ENCODE results near the gene SLC34A2. TPM values are rescaled to one million over a fixed set of nuclear protein-coding genes. Genes with fewer than 3 reads are reported as not detected.

The SLC34A2 gene
- total and polyA plus RNA-seq, 2 of the 8 experiments (the other 6 are each of a cell fraction or from before 2014, with no cell fraction given): 2.2 to 2.9 TPM

GRCh38 chr4:25635501-25635900, 20.1 kb upstream of the SLC34A2 start:
- Histone ChIP-seq H2BK12ac (ENCODE audit: low read depth, low read length) (no peak overlapping the region), H3K18ac (ENCODE audit: extremely low read depth, low read length) (no peak overlapping the region), H3K4ac (replicated peaks; ENCODE audit: insufficient read length, low read depth, low read length) (no peak overlapping the region), H3K27ac (ENCODE audit: low read depth, low read length) (no peak overlapping the region), H3K36me3 (ENCODE audit: control insufficient read depth in 2 of 4, insufficient read depth in 4 of 4, low read length in 3 of 4) (no peaks in the 10 kb centered on the region), H3K9me3 (ENCODE audit: insufficient read depth in 2 of 2, low read depth in 1 of 2, low read length in 1 of 2) (no peaks in the 10 kb centered on the region), H3K23me2 (ENCODE audit: low read depth, low read length) (no peaks in the 10 kb centered on the region), H3K4me1 (replicated peaks in 1 of 4; ENCODE audit: control insufficient read depth in 3 of 4, insufficient read depth in 4 of 4, low read length in 3 of 4) (no peaks in the 10 kb centered on the region), H4K20me1 (replicated peaks in 1 of 2; ENCODE audit: control insufficient read depth in 1 of 2, insufficient read depth in 2 of 2, low read length in 2 of 2) (no peaks in the 10 kb centered on the region), H3K9ac (replicated peaks in 1 of 4; ENCODE audit: extremely low read depth in 1 of 4, low read depth in 3 of 4, low read length in 3 of 4) (no peak overlapping the region), H2BK5ac (ENCODE audit: low read depth, low read length) (no peak overlapping the region), H3K23ac (ENCODE audit: insufficient read length) (no peak overlapping the region), H4K8ac (ENCODE audit: extremely low read depth, insufficient read depth, low read length) (no peak overlapping the region), H2AK5ac (ENCODE audit: low read depth, low read length) (no peak overlapping the region), H3K79me1 (ENCODE audit: low read depth, low read length) (no peaks in the 10 kb centered on the region), H3K79me2 (ENCODE audit: control insufficient read depth in 1 of 2, insufficient read depth in 2 of 2, low read length in 2 of 2) (no peaks in the 10 kb centered on the region), H4K91ac (replicated peaks; ENCODE audit: insufficient read length, low read length) (no peak overlapping the region), H2BK120ac (replicated peaks; ENCODE audit: low read depth, low read length) (no peak overlapping the region), H3K14ac (ENCODE audit: insufficient read length) (no peak overlapping the region), H3K4me2 (ENCODE audit: insufficient read depth in 1 of 2, low read depth in 2 of 2, low read length in 2 of 2) (no peak overlapping the region), H3K4me3 (ENCODE audit: extremely low read depth in 1 of 4, insufficient read depth in 2 of 4, low read depth in 3 of 4, low read length in 4 of 4) (no peak overlapping the region), H4K5ac (ENCODE audit: insufficient read length, low read depth, low read length) (no peak overlapping the region), H2BK20ac (ENCODE audit: low read length) (no peak overlapping the region), H2AFZ (ENCODE audit: low read length) (no peak overlapping the region), H3K56ac (replicated peaks; ENCODE audit: insufficient read length, low read depth, low read length) (no peak overlapping the region), H2BK15ac (ENCODE audit: low read length) (no peak overlapping the region), H3K27me3 (replicated peaks in 1 of 4; ENCODE audit: control insufficient read depth in 3 of 4, extremely low read depth in 1 of 4, insufficient read depth in 3 of 4, low read length in 3 of 4) (no peaks in the 10 kb centered on the region; a peak in 1 of 7 replicates)
- 78% methylated on average over 4 of the region's 4 CpGs; no CpG with 5 or more reads in 1 of the 2 experiments for WGBS, 2 experiments (ENCODE audit: extremely low coverage in 1 of 2, insufficient coverage in 1 of 2, insufficient read length in 1 of 2, insufficient replicate concordance in 2 of 2, low coverage in 1 of 2, low lambda C conversion rate in 2 of 2, missing lambda C conversion rate in 1 of 2)
- ChIA-PET POLR2A (ENCODE audit: partially characterized antibody) (no interaction called here), CTCF (ENCODE audit: partially characterized antibody) (interaction anchor here (0.9 kb wide), 1 partner anchor 322 kb away, joined by 3 read pairs; no protein-coding TSS in a partner anchor)
- FAIRE-seq (no peak), DNase-seq (ENCODE audit: low read depth in 1 of 2, low spot score in 2 of 2) (no peak)
- TF ChIP-seq GTF2F1 (IDR thresholded peaks at IDR 0.05; ENCODE audit: borderline replicate concordance, low read depth, low read length) (no peak), FOSL1 (IDR thresholded peaks at IDR 0.05; ENCODE audit: insufficient read depth, low read depth, low read length) (no peak), ATF2 (IDR thresholded peaks at IDR 0.05; ENCODE audit: low read length) (no peak), KDM4A (IDR thresholded peaks at IDR 0.05; ENCODE audit: low read depth, low read length, severe bottlenecking) (no peak), CREB1 (IDR thresholded peaks at IDR 0.05) (no peak), EZH2 (IDR thresholded peaks at IDR 0.05; ENCODE audit: low read depth, low read length, severe bottlenecking) (no peak), NANOG (IDR thresholded peaks at IDR 0.05; ENCODE audit: insufficient read depth, low read depth, low read length, poor library complexity, severe bottlenecking) (no peak), CHD2 (IDR thresholded peaks at IDR 0.05; ENCODE audit: low read length) (no peak), POU5F1 (IDR thresholded peaks at IDR 0.05; ENCODE audit: low read depth, low read length) (no peak), SIRT6 (IDR thresholded peaks at IDR 0.05; ENCODE audit: low read length) (no peak)

Measured in H1 (cell line).